Measurements from ENCODE around the gene C20orf173.
"Not testable (repeated sequence)": the region's sequence is repeated elsewhere in the genome, so short reads cannot be mapped to it uniquely, and the experiment has no call there.

Gene C20orf173

DNA sequence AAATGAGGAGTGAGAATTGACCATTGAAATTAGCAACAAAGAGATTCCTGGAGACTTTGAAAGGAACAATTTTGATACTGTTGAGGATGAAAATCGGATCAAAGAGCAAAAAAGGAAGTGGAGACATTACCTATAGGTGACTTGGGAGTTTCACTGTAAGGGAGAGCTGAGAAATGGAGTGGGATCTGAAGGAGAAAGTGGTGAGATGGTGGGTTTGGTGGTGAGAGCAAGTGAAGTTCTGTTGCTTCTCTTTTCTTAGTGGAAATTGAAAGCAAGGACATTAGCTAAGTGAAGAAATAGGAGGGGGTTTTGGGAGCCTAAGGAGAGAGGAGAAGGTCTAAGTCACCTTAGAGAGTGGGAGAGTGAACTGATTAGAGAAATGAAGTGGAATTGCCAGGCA, 16.7 kb upstream of the C20orf173 start:
- DNase-seq = no peak

DNA sequence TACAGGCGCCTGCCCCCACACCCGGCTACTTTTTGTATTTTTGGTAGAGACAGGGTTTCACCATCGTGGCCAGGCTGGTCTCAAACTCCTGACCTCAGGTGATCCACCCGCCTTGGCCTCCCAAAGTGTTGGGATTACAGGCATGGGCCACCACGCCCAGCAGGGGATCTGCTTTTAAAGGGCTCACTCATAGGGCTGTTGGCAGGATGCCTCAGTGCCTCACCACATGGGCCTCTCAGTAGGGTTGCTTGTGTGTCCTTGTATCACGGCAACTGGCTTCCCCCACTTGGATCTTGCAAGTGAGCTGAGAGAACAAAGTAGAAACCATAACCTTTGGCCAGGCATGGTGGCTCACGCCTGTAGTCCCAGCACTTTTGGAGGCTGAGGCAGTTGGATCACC, 15.5 kb upstream of the C20orf173 start:
- not testable (repeated sequence) for DNase-seq

DNA sequence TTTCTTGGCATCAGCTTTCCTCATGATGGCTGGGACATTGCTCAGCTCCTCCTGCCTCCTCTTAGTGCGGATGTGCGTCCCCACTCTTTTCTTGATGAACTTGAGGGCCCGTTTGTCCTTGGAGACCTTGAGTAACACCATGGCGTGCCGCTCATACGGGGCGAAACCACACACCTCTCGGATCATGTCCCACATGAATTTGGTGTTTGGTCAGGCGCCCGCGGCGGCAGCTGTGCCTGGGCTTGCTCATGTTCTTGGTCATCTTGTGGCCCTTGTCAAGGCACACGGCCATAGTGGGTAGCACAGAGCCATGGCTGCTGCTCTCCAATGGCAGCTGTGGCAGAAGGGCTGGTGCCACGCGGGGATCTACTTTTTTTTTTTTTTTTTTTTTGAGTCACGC, 15.0 kb upstream of the C20orf173 start:
- no peak for DNase-seq

DNA sequence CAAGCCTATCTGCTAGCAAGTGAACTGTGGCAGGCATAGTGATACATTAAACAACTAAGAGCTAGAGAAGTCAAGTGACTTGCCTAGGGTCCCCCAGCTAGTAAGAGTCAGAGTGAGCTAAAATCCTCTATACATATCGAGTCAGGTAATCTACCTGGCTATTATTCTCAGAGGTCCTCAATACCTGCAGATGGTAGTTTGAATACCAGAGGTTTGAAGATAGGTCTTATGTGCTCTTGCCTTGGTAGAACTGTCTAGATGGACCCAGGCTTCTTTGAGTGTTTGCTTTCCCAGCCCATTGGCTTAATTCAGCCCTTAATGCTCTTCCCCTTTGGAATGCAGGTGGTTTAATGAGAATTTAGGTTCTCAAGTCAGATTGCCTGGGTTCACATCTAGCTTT, 13.5 kb upstream of the C20orf173 start:
- no peak for DNase-seq

DNA sequence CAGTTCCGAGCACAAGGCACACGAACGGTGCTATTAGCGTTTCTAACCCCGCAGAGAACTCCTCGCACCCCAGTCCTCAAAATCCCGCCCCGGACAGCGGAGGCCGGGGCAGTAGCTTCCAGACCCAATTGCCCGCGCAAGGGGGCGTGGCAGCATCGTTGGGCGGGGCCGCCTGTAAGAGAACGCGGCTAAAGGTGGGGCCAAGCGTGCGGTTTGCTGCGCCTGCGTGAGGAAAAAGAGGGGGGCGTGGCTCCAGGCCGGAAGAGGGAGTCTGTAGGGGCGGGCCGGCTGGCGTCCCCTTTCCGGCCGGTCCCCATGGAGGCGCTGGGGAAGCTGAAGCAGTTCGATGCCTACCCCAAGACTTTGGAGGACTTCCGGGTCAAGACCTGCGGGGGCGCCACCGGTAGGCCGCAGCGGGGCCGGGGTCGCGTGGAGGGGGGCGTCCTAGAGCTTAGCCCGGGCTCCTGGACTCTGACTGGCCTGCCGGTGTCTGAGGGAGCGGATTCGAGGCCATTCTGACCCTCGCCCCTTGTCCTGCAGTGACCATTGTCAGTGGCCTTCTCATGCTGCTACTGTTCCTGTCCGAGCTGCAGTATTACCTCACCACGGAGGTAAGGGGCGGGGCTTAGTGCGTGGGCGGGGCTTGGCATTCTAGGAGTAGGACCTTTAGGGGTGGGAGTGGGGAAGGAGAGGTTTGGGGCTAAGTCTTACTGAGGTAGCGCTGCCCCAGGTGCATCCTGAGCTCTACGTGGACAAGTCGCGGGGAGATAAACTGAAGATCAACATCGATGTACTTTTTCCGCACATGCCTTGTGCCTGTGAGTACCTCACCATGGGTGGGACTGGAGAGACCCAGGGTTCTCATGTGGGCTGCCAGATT, 12.6 kb upstream of the C20orf173 start, which contains the start of gene ERGIC3:
TSS of gene ERGIC3 (plus strand) at position 296 of the 880 bp plus-strand sequence. CDS start at position 316, 20 bp downstream.
- DNase-seq = peak; percentile 85

DNA sequence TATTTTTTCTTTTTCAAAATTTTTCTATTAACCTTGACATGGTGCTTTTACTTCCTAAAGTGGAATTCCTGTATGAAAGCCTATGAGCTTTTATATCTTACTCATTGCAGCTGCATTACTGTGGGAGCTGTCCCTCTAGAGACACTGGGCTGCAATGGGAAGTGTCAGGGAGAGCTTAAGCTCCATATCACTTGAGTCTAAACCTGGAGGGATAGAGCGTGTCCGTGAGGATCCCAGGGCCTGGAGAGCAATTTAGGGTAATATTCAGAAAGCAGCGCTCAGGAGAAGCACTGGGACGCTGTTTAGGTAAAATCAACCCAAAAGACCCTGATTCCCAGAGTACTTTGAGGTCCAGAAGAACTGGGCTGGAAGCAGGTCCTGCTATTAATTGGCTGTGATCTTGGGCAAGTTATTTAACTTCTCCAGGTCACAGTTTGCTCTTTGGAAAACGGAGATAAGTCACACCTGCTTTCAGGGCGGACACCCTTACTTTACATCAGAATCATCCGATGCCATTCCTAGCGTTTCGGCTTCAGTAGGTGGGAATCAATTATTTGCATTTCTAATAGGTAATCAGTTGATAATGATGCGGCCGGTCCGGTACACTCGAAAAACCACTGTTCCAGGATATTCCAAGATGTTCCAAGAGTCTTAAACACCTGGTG, 11.8 kb upstream of the C20orf173 start:
- DNase-seq = no peak

DNA sequence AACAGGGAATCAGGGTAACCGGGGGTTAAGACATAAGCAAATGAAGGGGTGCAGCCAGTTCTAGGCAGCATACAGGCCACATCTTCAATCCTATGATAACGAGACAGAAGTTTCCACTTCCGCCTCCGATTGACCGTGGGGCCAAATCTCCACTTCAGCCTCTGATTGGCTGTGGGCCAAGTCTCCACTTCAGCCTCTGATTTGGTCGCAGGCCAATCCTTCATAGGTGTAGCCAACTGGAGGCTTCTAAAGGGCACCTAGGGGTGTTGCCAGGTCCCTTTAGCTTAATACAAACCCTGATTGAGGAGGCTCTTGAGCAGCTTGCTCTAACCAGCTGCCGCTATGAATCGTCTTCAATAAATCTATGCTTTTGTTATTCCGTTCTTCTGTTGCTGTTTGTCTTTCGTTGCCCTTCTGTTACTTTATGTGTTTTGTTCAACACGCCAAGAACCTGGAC, 10.3 kb upstream of the C20orf173 start:
- DNase-seq = peak; percentile 50

DNA sequence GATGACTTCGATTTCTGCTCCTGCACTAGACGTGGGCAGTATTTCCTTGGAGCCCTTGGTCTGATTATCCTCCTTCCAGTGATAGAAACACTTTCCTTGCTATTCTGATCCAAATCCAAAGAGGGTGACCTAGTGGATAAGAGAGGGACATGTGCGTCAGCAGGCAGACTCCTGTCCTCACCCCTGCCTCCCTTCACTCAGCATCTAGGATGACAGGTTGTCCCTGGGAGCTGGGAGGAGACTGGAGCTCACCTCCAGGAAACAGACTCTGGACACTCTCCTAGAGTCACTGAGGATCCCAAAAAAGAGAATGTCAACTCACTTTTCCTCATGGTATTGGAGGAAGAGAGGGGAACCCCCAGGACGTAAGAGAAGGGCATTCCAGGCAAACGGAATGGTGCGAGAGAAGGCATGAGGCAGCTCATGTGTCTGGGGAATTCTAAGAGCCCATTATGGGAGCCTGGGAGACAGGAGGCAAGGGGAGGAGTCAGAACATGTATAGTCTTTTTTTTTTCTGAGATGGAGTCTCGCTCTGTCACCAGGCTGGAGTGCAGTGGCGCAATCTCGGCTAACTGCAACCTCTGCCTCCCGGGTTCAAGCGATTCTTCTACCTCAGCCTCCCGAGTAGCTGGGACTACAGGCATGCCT, 2.2 kb downstream of the C20orf173 start:
- DNase-seq = no peak

DNA sequence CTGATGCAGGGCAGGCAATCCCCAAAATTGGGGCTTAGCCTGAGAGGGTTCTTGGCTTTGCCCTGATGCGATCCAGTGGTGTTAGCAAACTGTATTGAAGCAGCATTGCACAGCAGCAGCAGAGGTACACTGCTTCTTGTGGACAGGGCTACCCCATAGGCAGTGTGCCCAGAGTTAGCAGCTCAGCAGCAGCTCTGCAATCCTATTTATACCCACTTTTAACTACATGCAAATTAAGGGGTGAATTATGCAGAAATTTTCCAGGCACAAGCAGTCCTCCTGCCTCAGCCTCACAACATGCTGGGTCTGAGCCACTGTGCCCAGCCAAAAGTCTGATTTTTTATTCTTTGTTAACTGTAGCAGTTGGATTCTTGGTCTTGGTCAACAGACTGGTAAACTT, 3.8 kb downstream of the C20orf173 start:
- no peak for DNase-seq

DNA sequence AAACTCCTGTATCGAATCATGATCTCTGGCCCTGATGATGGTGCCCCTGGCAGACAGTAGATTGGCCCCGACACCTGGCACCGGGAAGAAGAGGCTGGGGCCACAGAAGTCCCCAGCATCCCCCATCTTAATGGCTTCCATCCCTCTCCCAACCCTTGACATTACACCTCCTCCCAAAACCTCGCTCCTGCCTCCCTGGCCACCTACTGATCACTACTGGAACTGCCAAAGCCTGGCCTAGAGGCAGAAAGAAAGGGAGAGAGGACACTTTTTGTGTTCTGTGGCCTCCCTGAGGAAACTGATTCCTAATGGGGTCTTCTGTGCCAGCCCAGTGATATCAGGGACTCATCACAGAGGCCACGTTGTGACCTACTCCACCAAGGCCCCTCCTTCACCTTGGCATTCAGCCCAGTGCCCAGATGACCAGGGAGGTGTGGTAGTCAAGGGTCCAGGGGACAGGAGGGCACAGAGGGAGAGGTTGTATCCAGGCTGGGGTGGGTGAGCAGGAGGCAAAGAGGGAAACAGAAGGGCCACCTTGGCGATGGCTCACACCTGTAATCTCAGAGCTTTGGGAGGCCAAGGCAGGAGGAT, 6.1 kb downstream of the C20orf173 start:
- no peak for DNase-seq

DNA sequence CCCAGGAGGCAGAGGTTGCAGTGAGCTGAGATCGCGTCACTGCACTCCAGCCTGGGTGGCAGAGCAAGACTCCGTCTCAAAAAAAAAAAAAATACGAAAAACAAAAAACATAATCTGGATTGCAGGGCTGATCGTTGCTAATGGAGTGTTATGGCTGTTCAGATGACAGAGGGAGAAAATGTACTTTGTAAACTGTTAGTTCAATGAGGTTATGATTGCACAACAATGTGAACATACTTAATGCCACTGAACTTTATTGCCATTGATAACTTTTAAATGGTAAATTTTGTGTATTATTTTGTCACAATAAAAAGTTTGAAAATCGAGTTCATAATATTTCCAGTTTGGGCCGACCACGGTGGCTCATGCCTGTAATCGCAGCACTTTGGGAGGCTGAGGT, 10.5 kb downstream of the C20orf173 start:
- no peak for DNase-seq

DNA sequence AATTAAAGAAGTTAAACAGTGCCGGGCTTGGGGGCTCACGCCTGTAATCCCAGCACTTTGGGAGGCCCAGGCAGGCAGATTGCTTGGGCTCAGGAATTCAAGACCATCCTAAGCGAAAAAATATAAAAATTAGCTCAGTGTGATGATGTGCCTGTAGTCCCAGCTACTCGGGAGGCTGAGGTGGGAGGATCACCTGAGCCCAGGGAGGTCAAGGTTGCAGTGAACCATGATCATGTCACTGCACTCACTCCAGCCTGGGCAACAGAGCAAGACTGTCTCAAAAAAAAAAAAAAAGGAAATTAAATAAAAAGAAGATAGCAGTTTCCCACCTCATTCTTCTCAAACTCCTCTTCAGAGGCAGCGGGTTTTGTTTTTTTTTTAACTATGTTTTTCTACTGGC, 11.7 kb downstream of the C20orf173 start:
- DNase-seq = not testable (repeated sequence)

DNA sequence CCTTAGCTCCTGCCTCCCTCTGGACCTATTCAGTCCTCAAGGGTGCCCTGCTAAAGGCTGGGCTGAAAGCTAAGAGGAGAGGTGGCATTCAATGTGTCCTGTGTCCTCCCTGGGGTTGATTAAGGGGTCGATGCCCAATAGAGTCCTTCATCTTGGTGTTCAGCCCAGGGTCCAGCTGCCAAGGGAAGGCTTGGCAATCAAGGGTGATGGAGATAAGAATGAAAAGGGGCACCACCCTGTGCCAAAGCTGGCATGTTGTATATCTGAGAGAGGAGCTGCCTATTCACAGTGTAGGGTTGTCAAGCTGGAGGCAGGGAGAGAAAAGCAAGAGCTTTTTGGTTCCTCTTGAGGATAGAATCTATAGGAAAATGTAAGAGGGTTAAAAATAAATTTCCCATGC, 12.3 kb downstream of the C20orf173 start:
- DNase-seq = no peak

DNA sequence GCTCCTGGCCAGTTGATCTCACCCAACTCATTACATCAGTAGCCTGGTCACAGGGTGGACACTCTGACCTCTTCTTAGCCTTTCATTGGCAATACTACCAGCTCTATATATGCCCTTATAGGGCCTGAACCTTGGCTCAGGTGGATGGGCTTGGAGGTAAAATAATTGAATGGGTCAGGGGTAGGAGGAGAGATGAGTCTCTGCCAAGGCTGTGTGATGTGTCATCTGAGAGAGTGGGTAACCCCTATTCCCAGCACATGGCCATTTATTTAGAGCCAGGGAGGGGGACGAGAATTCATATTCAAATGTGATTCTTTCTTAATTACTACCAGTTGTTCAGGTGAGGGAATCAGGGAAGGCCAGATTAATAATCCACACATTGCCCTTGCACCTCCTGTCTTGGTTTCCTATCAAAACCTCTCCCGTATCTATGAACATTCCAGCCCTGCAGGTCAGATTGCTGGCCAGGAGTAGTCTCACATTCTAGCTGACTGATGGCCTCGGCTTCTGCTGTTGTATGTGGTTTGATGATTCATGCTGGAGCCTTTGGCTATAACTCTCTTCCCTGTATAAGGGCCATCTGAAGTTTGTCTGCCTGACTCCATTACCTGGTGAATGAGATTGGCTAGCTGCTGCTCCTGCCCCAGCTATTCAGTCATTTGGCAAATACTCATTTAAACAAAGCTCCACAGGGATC, 13.4 kb downstream of the C20orf173 start:
- DNase-seq = no peak

DNA sequence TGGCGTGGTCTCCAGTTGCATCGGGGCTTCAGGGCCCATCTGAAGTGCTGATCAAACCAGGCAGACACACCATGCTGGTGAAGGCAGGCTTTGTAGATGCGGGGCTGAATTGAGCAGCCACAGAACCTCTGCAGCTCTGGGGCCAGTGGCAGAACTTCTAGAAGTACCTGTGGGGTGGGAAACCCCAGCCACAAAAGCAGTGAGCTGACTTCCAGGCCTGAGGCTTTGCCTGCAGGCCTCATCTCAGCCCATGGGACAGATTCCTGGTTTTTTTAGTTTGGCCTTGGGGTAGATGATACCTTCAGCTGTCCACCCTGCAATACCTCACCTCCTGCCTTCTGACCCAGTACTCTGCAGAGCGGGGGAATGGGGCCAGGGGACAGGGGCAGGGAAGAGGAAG, 14.1 kb downstream of the C20orf173 start:
- DNase-seq = no peak

DNA sequence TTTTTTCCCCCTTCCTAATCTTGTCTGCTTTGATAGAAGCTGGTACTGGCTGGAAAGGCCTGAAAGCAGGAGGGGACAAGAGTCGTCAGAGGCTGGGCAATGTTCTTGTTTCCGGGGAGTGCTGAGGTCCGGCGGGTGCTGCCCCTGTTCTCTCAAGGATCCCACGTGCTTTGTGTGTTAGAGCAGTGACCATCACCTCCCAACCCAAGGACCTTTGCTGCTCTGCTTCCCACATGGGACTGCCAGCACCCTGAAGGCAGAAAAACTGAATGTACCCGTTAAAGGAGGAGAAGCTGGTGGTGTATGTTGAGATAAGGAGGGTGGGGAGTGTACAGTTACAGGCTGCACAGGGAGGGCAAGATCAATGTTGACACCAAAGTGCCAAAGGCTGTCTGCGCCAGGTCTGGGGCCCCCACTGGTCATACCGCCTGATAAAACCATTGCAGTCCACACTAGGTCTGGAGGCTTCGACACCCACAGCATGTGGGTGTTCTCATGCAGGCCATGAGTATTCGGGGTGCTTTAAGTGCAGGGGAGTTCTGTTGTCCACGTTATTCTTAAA, 15.0 kb downstream of the C20orf173 start:
- no peak for DNase-seq

DNA sequence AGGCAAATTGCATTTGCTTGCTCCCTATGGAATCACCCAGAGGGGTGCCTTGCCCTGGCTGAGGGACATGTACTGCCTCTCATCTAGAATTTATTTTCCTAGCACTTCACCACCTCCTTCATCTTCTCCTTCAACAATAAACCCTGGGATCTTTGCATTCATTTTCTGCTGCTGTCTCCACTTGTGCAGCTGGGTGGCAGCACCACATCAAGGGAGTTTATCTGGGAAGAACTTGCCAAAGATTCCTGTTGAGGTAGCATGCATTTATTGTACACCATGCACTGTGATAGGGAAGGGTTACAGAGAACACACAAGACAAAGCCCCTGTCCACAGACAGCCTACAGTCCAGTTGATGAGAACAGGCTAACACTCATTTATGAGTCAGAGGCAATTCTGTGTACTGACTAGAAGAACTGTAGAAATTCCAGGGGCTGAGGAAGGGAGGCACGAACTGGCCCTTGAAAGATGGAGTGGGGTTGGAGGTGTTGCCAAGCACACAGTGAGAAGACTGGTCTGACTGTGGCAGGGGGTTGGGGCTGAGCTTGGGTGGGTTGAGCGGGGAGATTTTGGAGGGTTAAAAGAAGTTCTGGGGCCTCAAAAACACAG, 17.5 kb downstream of the C20orf173 start:
- DNase-seq = no peak

DNA sequence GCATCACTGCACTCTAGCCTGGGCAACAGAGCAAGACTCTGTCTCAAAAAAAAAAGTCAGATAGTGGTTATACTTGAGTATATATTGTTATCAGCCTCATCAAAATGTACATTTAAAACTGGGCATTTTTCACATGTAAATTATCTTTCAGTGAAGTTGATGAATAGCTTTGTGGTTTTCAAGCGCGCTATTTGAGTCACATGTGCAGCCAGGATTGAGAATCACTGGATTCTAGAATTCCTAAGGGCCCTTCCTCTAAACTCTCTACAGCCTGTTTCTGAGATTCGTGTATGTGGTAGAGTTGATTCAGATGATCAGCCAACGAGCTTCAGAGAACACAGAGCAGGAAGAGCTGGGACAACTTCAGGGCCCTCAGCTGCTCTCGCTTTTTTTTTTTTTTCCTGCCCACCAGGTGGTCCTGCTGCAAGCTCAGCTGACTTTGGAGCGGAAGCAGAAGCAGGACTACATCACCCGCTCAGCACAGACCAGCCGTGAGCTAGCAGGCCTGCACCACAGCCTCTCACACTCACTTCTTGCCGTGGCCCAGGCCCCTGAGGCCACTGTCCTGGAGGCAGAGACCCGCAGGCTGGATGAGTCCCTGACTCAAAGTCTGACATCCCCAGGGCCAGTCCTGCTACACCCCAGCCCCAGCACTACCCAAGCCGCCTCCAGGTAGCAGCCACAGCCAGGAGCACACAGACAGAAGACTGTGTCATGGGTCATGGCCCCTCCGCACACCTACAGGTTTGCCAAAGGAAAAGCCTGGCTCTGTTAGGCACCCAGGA, 18.3 kb downstream of the C20orf173 start:
- DNase-seq = no peak

DNA sequence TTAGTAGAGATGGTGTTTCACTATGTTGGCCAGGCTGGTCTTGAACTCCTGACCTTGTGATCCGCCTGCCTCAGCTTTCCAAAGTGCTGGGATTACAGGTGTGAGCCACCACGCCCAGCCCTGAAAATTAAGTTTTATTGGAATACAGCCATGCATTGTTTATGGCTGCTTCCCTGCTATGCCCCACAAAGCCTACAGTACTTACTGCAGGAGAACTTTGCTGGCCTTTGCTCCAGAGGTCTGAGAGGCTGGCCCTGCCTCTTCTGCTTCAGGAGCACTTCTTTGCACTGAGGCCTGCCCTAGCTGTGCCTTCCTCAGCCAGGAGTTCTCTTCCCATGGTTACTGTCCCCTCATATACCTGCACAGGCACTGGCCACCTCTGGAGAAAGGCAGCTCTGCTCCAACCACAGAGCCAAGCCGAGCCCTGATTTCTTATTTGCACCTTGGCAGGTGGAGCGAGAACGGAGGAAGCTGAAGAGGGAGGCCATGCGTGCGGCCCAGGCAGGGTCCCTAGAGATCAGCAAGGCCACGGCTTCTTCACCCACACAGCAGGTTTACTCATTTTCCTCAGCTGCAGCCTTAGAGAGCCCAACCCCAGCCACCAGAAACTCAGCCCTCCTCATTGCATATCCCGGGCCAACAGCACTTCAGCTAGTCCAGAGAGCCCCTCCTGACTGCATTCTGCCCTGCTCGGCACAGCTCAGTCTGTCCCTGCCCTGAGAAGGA, 20.8 kb downstream of the C20orf173 start:
- no peak for DNase-seq
